Thyroid gland (tissue), 4 donors: ENCODE results near the gene PGS1. TPM values are rescaled to one million over a fixed set of nuclear protein-coding genes. Genes with fewer than 3 reads are reported as not detected.
A peak's percentile ranks its signal among the peaks of the same experiment; 100 is the strongest.
"Not testable (repeated sequence)": the region's sequence is repeated elsewhere in the genome, so short reads cannot be mapped to it uniquely, and the experiment has no call there.

Experiments used
- DNase-seq, 2 donors: peaks; one replicate each; pipeline ENCODE4 v3.0.0-alpha.2; 2019
- H3K27ac ChIP-seq, 3 donors: fragments of 200-600 bp; sonication (generic); 1 replicate in 2 of 3; 2 replicates in 1 of 3; pipeline ENCODE4 v1.5.1; 2016 to 2019; ENCODE audit warnings: mild to moderate bottlenecking in 1 of 3, moderate library complexity in 1 of 3
- H3K27me3 ChIP-seq: fragments of 200-600 bp; sonication (generic); one replicate; pipeline ENCODE4 v1.5.1; 2019
- H3K36me3 ChIP-seq, 2 donors: fragments of 200-600 bp; sonication (generic); one replicate each; pipeline ENCODE4 v1.5.1; 2016 to 2019
- H3K4me1 ChIP-seq, 2 donors: fragments of 200-600 bp; sonication (generic); one replicate each; pipeline ENCODE4 v1.5.1; 2017 to 2019
- H3K4me3 ChIP-seq, 3 donors: fragments of 200-600 bp; sonication (generic); replicated peaks in 1 of 3; 1 replicate in 2 of 3; 2 replicates in 1 of 3; pipeline ENCODE4 v1.5.1; 2016; ENCODE audit warnings: mild to moderate bottlenecking in 1 of 3
- H3K9me3 ChIP-seq: fragments of 200-600 bp; sonication (generic); one replicate; pipeline ENCODE4 v1.5.1; 2017
- CTCF ChIP-seq, 6 experiments: fragments of 200-600 bp in 3 of 6; fragments of 450-650 bp in 3 of 6; sonication (generic) in 3 of 6; IDR thresholded peaks; one replicate each; pipeline ENCODE4 v1.5.1; 2016 to 2019; ENCODE audit warnings: antibody characterized with exemption in 6 of 6, mild to moderate bottlenecking in 2 of 6, inconsistent platforms in 1 of 6, moderate library complexity in 1 of 6
- POLR2A ChIP-seq, 2 donors: fragments of 450-650 bp; IDR thresholded peaks; one replicate each; pipeline ENCODE4 v1.6.1; 2017; ENCODE audit warnings: antibody characterized with exemption in 2 of 2, mild to moderate bottlenecking in 2 of 2, moderate library complexity in 1 of 2
- WGBS, 2 donors: methylation state at CpG; one replicate each; pipeline ENCODE4 v1.1.5; 2017; 5-methylcytosine and 5-hydroxymethylcytosine counted together
- intact Hi-C: fragments of 100-400 bp; cut with DNase I; formaldehyde crosslinking; loops from one replicate; pipeline ENCODE4 v1.15.1; 2023
- total RNA-seq, 4 donors: library from RNA; depleted of rRNA; stranded (reverse); fragments of >200 nt; gene quantifications; one replicate each; pipeline ENCODE4 v1.2.3, GENCODE V29; 2016

Gene PGS1
- total RNA-seq, 4 donors from 2014 or later = 41.2 to 87.2 (median 69.1) TPM

DNA sequence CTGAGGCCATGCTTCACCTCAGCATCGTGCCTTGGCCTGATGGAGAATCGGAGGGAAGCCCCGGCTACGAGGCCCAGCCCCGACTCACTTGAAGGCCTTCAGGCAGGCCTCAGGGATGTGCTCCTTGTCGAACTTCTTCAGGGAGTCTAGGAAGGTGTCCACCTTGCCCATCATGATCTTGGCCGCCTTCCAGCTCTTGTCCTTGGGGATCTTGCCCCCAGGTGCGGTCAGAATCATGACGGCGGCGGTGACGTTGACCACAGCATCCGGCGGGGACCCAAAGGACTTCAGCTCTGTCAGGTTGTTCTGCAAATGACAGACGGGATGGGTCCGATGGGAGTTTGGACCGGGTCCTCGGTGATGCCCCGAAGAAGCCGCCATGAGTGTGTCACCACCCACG is 81.2 kb downstream of the PGS1 start:
- 92 to 95% methylated on average over 19 to 21 of the region's 21 CpGs for WGBS, 2 donors

DNA sequence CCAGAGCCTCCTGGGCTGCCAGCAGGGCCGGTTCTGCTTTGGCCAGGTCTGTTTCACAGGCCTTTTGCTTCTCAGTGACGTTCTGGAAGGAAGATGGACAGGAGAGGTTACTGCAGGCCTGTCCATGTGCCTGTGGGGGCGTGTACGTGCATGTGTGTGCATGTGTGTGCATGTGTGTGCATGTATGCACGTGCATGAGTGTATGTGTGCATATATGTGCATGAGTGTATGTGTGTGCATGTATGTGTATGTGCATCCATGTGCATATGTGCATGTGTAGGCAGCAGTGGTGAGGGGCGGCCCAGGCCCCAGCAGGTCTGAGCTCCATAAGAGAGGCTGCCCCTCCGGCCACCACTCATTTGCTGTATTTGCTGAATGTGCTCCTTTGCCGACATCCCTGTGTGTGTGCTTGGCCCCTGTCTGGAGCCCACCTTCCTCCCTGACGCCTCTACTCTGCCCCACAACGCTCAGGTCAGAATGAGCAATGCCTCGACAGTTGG is 81.8 kb downstream of the PGS1 start:
- Histone ChIP-seq H3K4me3 (no peak overlapping the region), H3K9me3 (no peaks in the 10 kb centered on the region), H3K27ac (no peak overlapping the region), H3K27me3 (no peaks in the 10 kb centered on the region), H3K4me1 (peaks cover 0 to 6% of the 10 kb centered on the region in 2 donors), H3K36me3 (no peaks in the 10 kb centered on the region)
- WGBS, 2 donors = 87 to 89% methylated on average over 11 of the region's 11 CpGs
- no peak for TF ChIP-seq CTCF (IDR thresholded peaks at IDR 0.05)
- TF ChIP-seq POLR2A (IDR thresholded peaks at IDR 0.05) = no peak
- DNase-seq = no peak
- intact Hi-C loops = no loop called here

More for the DNA sequence above, 81.2 kb downstream of the PGS1 start:
- H3K4me3 ChIP-seq = no peak overlapping the region
- intact Hi-C loops = no loop called here
- peaks cover 0 to 6% of the 10 kb centered on the region in 2 donors for H3K4me1 ChIP-seq
- no peaks in the 10 kb centered on the region for H3K9me3 ChIP-seq
- H3K27me3 ChIP-seq = no peaks in the 10 kb centered on the region
- TF ChIP-seq POLR2A (IDR thresholded peaks at IDR 0.05) (no peak), CTCF (IDR thresholded peaks at IDR 0.05) (no peak)
- no peak overlapping the region for H3K27ac ChIP-seq
- H3K36me3 ChIP-seq = no peaks in the 10 kb centered on the region
- no peak for DNase-seq

GRCh38 chr17:78460951-78461798 is 82.7 kb downstream of the PGS1 start:
- no peak for DNase-seq
- intact Hi-C loops = no loop called here
- no peaks in the 10 kb centered on the region for H3K27me3 ChIP-seq
- no peaks in the 10 kb centered on the region for H3K36me3 ChIP-seq
- TF ChIP-seq CTCF (IDR thresholded peaks at IDR 0.05) (no peak), POLR2A (IDR thresholded peaks at IDR 0.05) (no peak)
- WGBS, 2 donors = 91 to 92% methylated on average over 30 to 34 of the region's 34 CpGs
- no peaks in the 10 kb centered on the region for H3K9me3 ChIP-seq
- H3K4me3 ChIP-seq = no peak overlapping the region
- peak overlapping the region in 1 of 3 donors; percentile 39 for H3K27ac ChIP-seq
- peaks cover 0 to 6% of the 10 kb centered on the region in 2 donors for H3K4me1 ChIP-seq

- DNase-seq = peak in 1 of 2 donors; percentile 20
- peak overlapping the region in 1 of 3 donors; percentile 39 for H3K27ac ChIP-seq
- H3K4me3 ChIP-seq = no peak overlapping the region
- H3K9me3 ChIP-seq = no peaks in the 10 kb centered on the region
- no peaks in the 10 kb centered on the region for H3K36me3 ChIP-seq
- intact Hi-C loops = no loop called here
- TF ChIP-seq CTCF (IDR thresholded peaks at IDR 0.05) (no peak), POLR2A (IDR thresholded peaks at IDR 0.05) (no peak)
- peaks cover 3 to 11% of the 10 kb centered on the region in 2 donors for H3K4me1 ChIP-seq
- WGBS, 2 donors = 35 to 45% methylated on average over 6 of the region's 6 CpGs
- no peaks in the 10 kb centered on the region for H3K27me3 ChIP-seq
These were observed 83.3 kb downstream of the PGS1 start for GRCh38 chr17:78461799-78462053.

DNA sequence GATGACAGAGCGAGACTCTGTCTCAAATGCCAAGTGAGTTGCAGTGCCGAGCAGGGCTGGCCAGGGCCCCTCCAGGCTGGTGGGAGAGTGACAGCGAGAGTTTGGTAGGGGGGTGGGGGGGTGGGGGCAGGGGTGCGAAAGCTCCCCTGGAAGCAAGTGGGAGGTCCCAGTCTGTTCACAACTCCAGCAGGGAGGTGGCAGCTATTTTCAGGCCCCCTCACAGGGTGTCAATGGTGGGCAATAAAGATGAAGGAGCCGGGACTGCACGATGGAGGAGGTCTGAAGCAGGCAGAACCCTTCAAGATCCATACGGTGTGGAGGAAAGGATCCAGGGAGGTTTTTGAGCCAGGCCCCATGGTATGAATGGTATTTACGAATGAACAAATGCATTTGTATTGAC is 83.7 kb downstream of the PGS1 start:
- WGBS, 2 donors = 67 to 74% methylated on average over 5 to 8 of the region's 8 CpGs
- Histone ChIP-seq H3K27ac (no peak overlapping the region), H3K27me3 (no peaks in the 10 kb centered on the region), H3K36me3 (no peaks in the 10 kb centered on the region), H3K9me3 (no peaks in the 10 kb centered on the region), H3K4me3 (no peak overlapping the region), H3K4me1 (peaks cover 3 to 14% of the 10 kb centered on the region in 2 donors)
- TF ChIP-seq POLR2A (IDR thresholded peaks at IDR 0.05) (no peak), CTCF (IDR thresholded peaks at IDR 0.05) (no peak)
- intact Hi-C loops = no loop called here
- DNase-seq = no peak

- intact Hi-C loops, H3K36me3 ChIP-seq, H3K9me3 ChIP-seq, H3K27me3 ChIP-seq, H3K4me3 ChIP-seq: not testable (repeated sequence)
- WGBS, 2 donors = 74 to 78% methylated on average over 17 to 18 of the region's 19 CpGs
- Histone ChIP-seq H3K27ac (peak overlapping the region in 2 of 3 donors; percentile 28 to 65), H3K4me1 (peaks cover 3 to 14% of the 10 kb centered on the region in 2 donors)
- peak in 1 of 2 donors; percentile 35 for DNase-seq
These were observed 87.8 kb downstream of the PGS1 start for GRCh38 chr17:78466109-78466785.
